ENCODE data around the gene CPED1.

GRCh38 chr7:121082400-121083101, 94.0 kb downstream of the CPED1 start:
- TF ChIP-seq POLR2A (IDR thresholded peaks at IDR 0.05) = no peak
- no peak for TF ChIP-seq CTCF (IDR thresholded peaks at IDR 0.05)
- no peak for TF ChIP-seq POLR2AphosphoS5 (IDR thresholded peaks at IDR 0.05)

All from transverse colon (tissue), 4 donors.